Measurements from ENCODE around the gene PLCG2. TPM values are rescaled to one million over a fixed set of nuclear protein-coding genes. Genes with fewer than 3 reads are reported as not detected.

Gene PLCG2
- total RNA-seq, 1 donor from 2014 or later = 1.7 TPM

GRCh38 chr16:81838794-81839193 is 59.7 kb downstream of the PLCG2 start:
- no peaks in the 10 kb centered on the region for H3K36me3 Mint-ChIP-seq (ENCODE audit: low read depth)
- H3K27me3 Mint-ChIP-seq (ENCODE audit: low read depth) = peaks cover 2% of the 10 kb centered on the region
- DNase-seq (ENCODE audit: low read depth, low spot score) = no peak

GRCh38 chr16:81841722-81842121 is 62.6 kb downstream of the PLCG2 start:
- Mint-ChIP-seq H3K4me1 (no peaks in the 10 kb centered on the region), H3K27me3 (ENCODE audit: low read depth) (peaks cover 2% of the 10 kb centered on the region), H3K9me3 (peaks cover under 1% of the 10 kb centered on the region), H3K4me3 (no peak overlapping the region), H3K27ac (ENCODE audit: unreplicated experiment) (no peak overlapping the region), H3K36me3 (ENCODE audit: low read depth) (no peaks in the 10 kb centered on the region)
- TF ChIP-seq CTCF (conservative IDR thresholded peaks at IDR 0.05) = no peak
- no peak for DNase-seq (ENCODE audit: low read depth, low spot score)

More at GRCh38 chr16:81838794-81839193, 59.7 kb downstream of the PLCG2 start:
- no peak overlapping the region for H3K27ac Mint-ChIP-seq (ENCODE audit: unreplicated experiment)
- H3K9me3 Mint-ChIP-seq = no peaks in the 10 kb centered on the region
- no peak for TF ChIP-seq CTCF (conservative IDR thresholded peaks at IDR 0.05)
- H3K4me1 Mint-ChIP-seq = no peaks in the 10 kb centered on the region
- no peak overlapping the region for H3K4me3 Mint-ChIP-seq

- Mint-ChIP-seq H3K4me3 (no peak overlapping the region), H3K36me3 (ENCODE audit: low read depth) (no peaks in the 10 kb centered on the region), H3K4me1 (no peaks in the 10 kb centered on the region), H3K27ac (ENCODE audit: unreplicated experiment) (no peak overlapping the region), H3K27me3 (ENCODE audit: low read depth) (peaks cover 2% of the 10 kb centered on the region), H3K9me3 (peaks cover 2% of the 10 kb centered on the region)
- DNase-seq (ENCODE audit: low read depth, low spot score) = no peak
- TF ChIP-seq CTCF (conservative IDR thresholded peaks at IDR 0.05) = no peak
Measured at GRCh38 chr16:81842564-81843242, 63.6 kb downstream of the PLCG2 start.

- no peak overlapping the region for H3K27ac Mint-ChIP-seq (ENCODE audit: unreplicated experiment)
- H3K36me3 Mint-ChIP-seq (ENCODE audit: low read depth) = no peaks in the 10 kb centered on the region
- TF ChIP-seq CTCF (conservative IDR thresholded peaks at IDR 0.05) = no peak
- no peaks in the 10 kb centered on the region for H3K4me1 Mint-ChIP-seq
- H3K9me3 Mint-ChIP-seq = peaks cover 2% of the 10 kb centered on the region
- peaks cover 2% of the 10 kb centered on the region for H3K27me3 Mint-ChIP-seq (ENCODE audit: low read depth)
- no peak overlapping the region for H3K4me3 Mint-ChIP-seq
- no peak for DNase-seq (ENCODE audit: low read depth, low spot score)
Measured at GRCh38 chr16:81843243-81843582, 64.1 kb downstream of the PLCG2 start.

GRCh38 chr16:81843683-81844082 is 64.6 kb downstream of the PLCG2 start:
- Mint-ChIP-seq H3K27ac (ENCODE audit: unreplicated experiment) (no peak overlapping the region), H3K9me3 (peaks cover 2% of the 10 kb centered on the region), H3K36me3 (ENCODE audit: low read depth) (no peaks in the 10 kb centered on the region)

More at GRCh38 chr16:81843683-81844082, 64.6 kb downstream of the PLCG2 start:
- DNase-seq (ENCODE audit: low read depth, low spot score) = no peak
- peaks cover 2% of the 10 kb centered on the region for H3K27me3 Mint-ChIP-seq (ENCODE audit: low read depth)
- no peak for TF ChIP-seq CTCF (conservative IDR thresholded peaks at IDR 0.05)
- no peaks in the 10 kb centered on the region for H3K4me1 Mint-ChIP-seq
- H3K4me3 Mint-ChIP-seq = no peak overlapping the region

All from neural crest cell (in vitro differentiated cells).